Neural progenitor cell (in vitro differentiated cells): ENCODE data around the gene UBAP2L. TPM values are rescaled to one million over a fixed set of nuclear protein-coding genes. Genes with fewer than 3 reads are reported as not detected.
A peak's percentile ranks its signal among the peaks of the same experiment; 100 is the strongest.

Source experiments
- DNase-seq: peaks from one replicate; pipeline ENCODE4 v3.0.0-alpha.2; 2016; ENCODE audit warnings: low spot score
- H2AFZ ChIP-seq: fragments of 200-600 bp; sonication (generic); replicated peaks from 2 replicates; pipeline ENCODE4 v1.6.1; 2016; ENCODE audit warnings: antibody characterized with exemption
- H3F3A ChIP-seq: fragments of 200-600 bp; sonication (generic); 2 replicates; pipeline ENCODE4 v1.6.1; 2016; ENCODE audit warnings: antibody characterized with exemption, low read depth
- H3K27ac ChIP-seq: fragments of 200-600 bp; sonication (generic); 2 replicates; pipeline ENCODE4 v1.5.1; 2016; ENCODE audit warnings: mild to moderate bottlenecking
- H3K27me3 ChIP-seq: fragments of 200-600 bp; sonication (generic); 2 replicates; pipeline ENCODE4 v1.6.1; 2016; ENCODE audit warnings: mild to moderate bottlenecking, moderate library complexity
- H3K36me3 ChIP-seq: fragments of 200-600 bp; sonication (generic); 2 replicates; pipeline ENCODE4 v1.5.1; 2016
- H3K4me1 ChIP-seq: fragments of 200-600 bp; sonication (generic); 2 replicates; pipeline ENCODE4 v1.6.1; 2016; ENCODE audit warnings: mixed run types
- H3K4me2 ChIP-seq: fragments of 200-600 bp; sonication (generic); 2 replicates; pipeline ENCODE4 v1.6.1; 2016
- H3K4me3 ChIP-seq: fragments of 200-600 bp; sonication (generic); 2 replicates; pipeline ENCODE4 v1.5.1; 2016
- H3K79me2 ChIP-seq: fragments of 200-600 bp; sonication (generic); 2 replicates; pipeline ENCODE4 v1.6.1; 2016; ENCODE audit warnings: low read depth
- H3K9ac ChIP-seq: fragments of 200-600 bp; sonication (generic); 2 replicates; pipeline ENCODE4 v1.6.1; 2016
- H3K9me3 ChIP-seq: fragments of 200-600 bp; sonication (generic); 2 replicates; pipeline ENCODE4 v1.5.1; 2016; ENCODE audit warnings: low read depth
- H4K20me1 ChIP-seq: fragments of 200-600 bp; sonication (generic); 2 replicates; pipeline ENCODE4 v1.6.1; 2016; ENCODE audit warnings: low read depth
- H3K27ac Mint-ChIP-seq: 3 replicates; pipeline ENCODE4 v1.8.0; 2021; ENCODE audit warnings: mixed read lengths
- H3K27me3 Mint-ChIP-seq: 2 replicates; pipeline ENCODE4 v1.8.0; 2022; ENCODE audit warnings: low read depth, mild to moderate bottlenecking, inconsistent platforms, moderate library complexity, mixed read lengths; ENCODE audit not compliant: insufficient read depth
- H3K36me3 Mint-ChIP-seq: 3 replicates; pipeline ENCODE4 v1.8.0; 2021; ENCODE audit warnings: mixed read lengths
- H3K4me1 Mint-ChIP-seq: 3 replicates; pipeline ENCODE4 v1.8.0; 2021; ENCODE audit warnings: mixed read lengths
- H3K4me3 Mint-ChIP-seq: 3 replicates; pipeline ENCODE4 v1.8.0; 2021; ENCODE audit warnings: mild to moderate bottlenecking, moderate library complexity, mixed read lengths
- H3K9me3 Mint-ChIP-seq: 3 replicates; pipeline ENCODE4 v1.8.0; 2020; ENCODE audit warnings: mixed read lengths
- CTCF ChIP-seq: fragments of 200-600 bp; sonication (generic); IDR thresholded peaks from 2 replicates; pipeline ENCODE4 v1.5.1; 2017; ENCODE audit warnings: antibody characterized with exemption, mild to moderate bottlenecking
- EZH2 ChIP-seq: fragments of 200-600 bp; sonication (generic); IDR thresholded peaks from 2 replicates; pipeline ENCODE4 v1.6.1; 2017; ENCODE audit warnings: antibody characterized with exemption, mild to moderate bottlenecking, moderate library complexity
- EZH2phosphoT487 ChIP-seq: fragments of 200-600 bp; sonication (generic); IDR thresholded peaks from 2 replicates; pipeline ENCODE4 v1.6.1; 2017; ENCODE audit warnings: antibody characterized with exemption
- total RNA-seq: library from RNA; depleted of rRNA; stranded (reverse); fragments of >200 nt; gene quantifications from 2 replicates; pipeline ENCODE4 v1.2.3, GENCODE V29; 2015; ENCODE audit warnings: low replicate concordance

UBAP2L gene
- total RNA-seq, 1 donor from 2014 or later, result 148 TPM

GRCh38 chr1:154174654-154175053, 46.1 kb upstream of the UBAP2L start:
- Mint-ChIP-seq H3K4me1 (peaks cover 25% of the 10 kb centered on the region), H3K4me3 (no peak overlapping the region), H3K36me3 (peaks cover 40% of the 10 kb centered on the region), H3K27me3 (peaks cover 2% of the 10 kb centered on the region), H3K27ac (no peak overlapping the region), H3K9me3 (no peaks in the 10 kb centered on the region)
- Histone ChIP-seq H2AFZ (no peak overlapping the region), H3K9ac (no peak overlapping the region), H3K79me2 (peaks cover 70% of the 10 kb centered on the region), H3K36me3 (peaks cover 7% of the 10 kb centered on the region), H3K9me3 (no peaks in the 10 kb centered on the region), H3K4me1 (peaks cover 22% of the 10 kb centered on the region), H3F3A (peaks cover 15% of the 10 kb centered on the region), H3K27ac (no peak overlapping the region), H3K27me3 (no peaks in the 10 kb centered on the region), H4K20me1 (peaks cover 54% of the 10 kb centered on the region), H3K4me3 (no peak overlapping the region), H3K4me2 (no peak overlapping the region)
- DNase-seq, result no peak
- TF ChIP-seq EZH2phosphoT487 (no peak), CTCF (no peak)

GRCh38 chr1:154176337-154176736, 44.4 kb upstream of the UBAP2L start:
- no peaks in the 10 kb centered on the region for H3K9me3 Mint-ChIP-seq
- H3K4me3 ChIP-seq, result no peak overlapping the region
- H3K27ac Mint-ChIP-seq, result no peak overlapping the region
- peaks cover 71% of the 10 kb centered on the region for H4K20me1 ChIP-seq
- H3K4me1 Mint-ChIP-seq, result peaks cover 40% of the 10 kb centered on the region
- no peak overlapping the region for H2AFZ ChIP-seq
- H3K79me2 ChIP-seq, result peaks cover 87% of the 10 kb centered on the region
- no peak overlapping the region for H3K27ac ChIP-seq
- no peak overlapping the region for H3K4me3 Mint-ChIP-seq
- no peak overlapping the region for H3K4me2 ChIP-seq
- no peak for TF ChIP-seq CTCF
- TF ChIP-seq EZH2phosphoT487, result no peak
- no peak for TF ChIP-seq EZH2
- H3K27me3 Mint-ChIP-seq, result peaks cover 2% of the 10 kb centered on the region
- H3K9me3 ChIP-seq, result no peaks in the 10 kb centered on the region
- H3K27me3 ChIP-seq, result no peaks in the 10 kb centered on the region
- peaks cover 23% of the 10 kb centered on the region for H3F3A ChIP-seq
- peaks cover 7% of the 10 kb centered on the region for H3K36me3 ChIP-seq
- peaks cover 39% of the 10 kb centered on the region for H3K4me1 ChIP-seq
- peaks cover 27% of the 10 kb centered on the region for H3K36me3 Mint-ChIP-seq
- no peak for DNase-seq
- no peak overlapping the region for H3K9ac ChIP-seq

- Mint-ChIP-seq H3K4me3 (peak overlapping the region; percentile 9), H3K9me3 (no peaks in the 10 kb centered on the region), H3K36me3 (peaks cover 17% of the 10 kb centered on the region), H3K27me3 (peaks cover 2% of the 10 kb centered on the region), H3K27ac (peak overlapping the region; percentile 46), H3K4me1 (peaks cover 52% of the 10 kb centered on the region)
- Histone ChIP-seq H4K20me1 (peaks cover 77% of the 10 kb centered on the region), H3K4me1 (peaks cover 46% of the 10 kb centered on the region), H3K79me2 (peaks cover 97% of the 10 kb centered on the region), H3K4me2 (peak overlapping the region; percentile 95), H3F3A (peaks cover 33% of the 10 kb centered on the region), H3K4me3 (peak overlapping the region; percentile 23), H3K27me3 (no peaks in the 10 kb centered on the region), H3K9me3 (no peaks in the 10 kb centered on the region), H3K27ac (peak overlapping the region; percentile 74), H3K9ac (no peak overlapping the region), H3K36me3 (no peaks in the 10 kb centered on the region), H2AFZ (no peak overlapping the region)
- DNase-seq, result no peak
- no peak for TF ChIP-seq EZH2phosphoT487
- no peak for TF ChIP-seq EZH2
- TF ChIP-seq CTCF, result no peak
Observed at GRCh38 chr1:154178013-154178412, 42.7 kb upstream of the UBAP2L start.
